ES-I3 (cell line): ENCODE results near the gene SPRR1A.
"Not testable (repeated sequence)": the region's sequence is repeated elsewhere in the genome, so short reads cannot be mapped to it uniquely, and the experiment has no call there.

Experiments used
- H3K36me3 ChIP-seq: 2 replicates; pipeline ENCODE4 v1.6.1; 2013; ENCODE audit warnings: mild to moderate bottlenecking, low read length, control low read depth, moderate library complexity; ENCODE audit not compliant: insufficient read depth
- H3K4me1 ChIP-seq: 2 replicates; pipeline ENCODE4 v1.6.1; 2013; ENCODE audit warnings: mild to moderate bottlenecking, control low read depth, low read length; ENCODE audit not compliant: insufficient read depth
- H3K9ac ChIP-seq: 2 replicates; pipeline ENCODE4 v1.6.1; 2013; ENCODE audit warnings: low read depth, mild to moderate bottlenecking, low read length, moderate library complexity
- H3K9me3 ChIP-seq: 2 replicates; pipeline ENCODE4 v1.6.1; 2013; ENCODE audit warnings: mild to moderate bottlenecking, low read length, moderate library complexity; ENCODE audit not compliant: control insufficient read depth, insufficient read depth

The SPRR1A gene

DNA sequence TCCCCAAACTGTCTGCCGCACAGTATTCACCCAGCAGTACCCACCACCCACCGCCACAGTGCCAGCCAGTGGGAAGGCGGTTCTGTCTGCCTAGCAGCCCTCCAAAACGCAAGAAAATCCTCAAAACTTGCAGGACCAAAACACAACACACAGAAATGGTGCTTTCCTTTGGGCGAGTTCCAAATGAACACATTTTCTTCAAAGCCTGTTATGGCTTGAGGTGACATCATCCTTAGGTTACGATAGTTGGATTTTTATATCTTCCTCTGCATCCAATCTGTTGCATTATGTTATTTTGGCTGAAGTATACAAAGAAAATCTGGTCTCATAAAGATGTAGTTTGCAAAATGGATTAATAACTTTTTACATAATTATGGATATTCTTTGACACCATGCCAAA is 9.3 kb downstream of the SPRR1A start:
- no peaks in the 10 kb centered on the region for H3K4me1 ChIP-seq
- H3K36me3 ChIP-seq, result no peaks in the 10 kb centered on the region
- no peak overlapping the region for H3K9ac ChIP-seq
- H3K9me3 ChIP-seq, result no peaks in the 10 kb centered on the region

DNA sequence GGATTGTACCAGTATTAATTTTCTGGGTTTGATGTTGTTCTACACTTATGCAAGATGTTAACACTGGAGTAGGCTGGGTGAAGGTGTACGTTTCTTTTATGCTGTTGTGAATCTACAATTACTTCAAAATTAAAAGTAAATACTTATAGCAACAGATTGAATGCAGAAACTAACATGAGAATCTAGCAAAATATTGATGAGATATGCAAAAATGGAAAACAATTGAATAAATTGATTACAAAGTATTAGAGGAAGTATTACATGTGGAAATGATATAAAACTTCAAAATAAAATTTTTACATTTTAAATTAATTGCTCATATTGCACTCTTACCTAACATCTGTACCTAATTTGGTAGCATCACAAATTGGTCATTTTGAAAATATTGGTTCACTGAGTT is 12.0 kb downstream of the SPRR1A start:
- Histone ChIP-seq H3K9ac (no peak overlapping the region), H3K9me3 (no peaks in the 10 kb centered on the region)

DNA sequence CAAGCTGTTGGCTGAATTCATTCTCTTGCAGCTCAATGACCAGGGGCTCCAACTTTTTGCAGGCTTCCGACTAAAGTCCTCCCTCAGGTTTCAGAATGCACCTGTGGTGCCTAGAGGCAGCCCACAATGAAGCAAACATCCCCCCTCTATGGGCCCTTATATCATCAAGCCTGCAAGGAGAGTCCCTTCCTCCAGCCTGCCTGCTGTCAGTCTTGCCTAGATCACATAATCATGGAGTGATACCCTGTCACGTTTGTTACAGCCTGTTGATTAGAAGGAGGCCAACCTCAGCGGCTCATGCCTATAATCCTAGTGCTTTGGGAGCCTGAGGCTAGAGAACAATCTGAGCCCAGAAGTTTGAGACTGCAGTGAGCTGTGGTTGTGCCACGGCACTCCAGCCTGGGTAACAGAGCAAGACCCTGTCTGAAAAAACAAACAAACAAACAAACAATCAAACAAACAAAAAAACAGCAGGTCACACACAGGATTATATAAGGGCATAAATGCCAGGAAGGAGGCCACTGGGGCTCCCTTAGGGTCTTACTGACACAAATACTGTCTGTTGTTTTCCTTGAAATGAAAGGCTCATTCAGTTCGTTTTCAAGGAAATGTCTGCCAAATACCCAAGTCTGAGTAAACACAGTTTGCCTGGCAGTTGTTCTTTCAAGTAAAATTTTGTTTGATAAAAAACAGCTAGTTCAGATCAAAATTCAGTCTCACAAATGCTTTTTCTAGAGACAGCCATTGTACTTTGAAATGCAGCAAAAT is 12.9 kb downstream of the SPRR1A start:
- H3K4me1 ChIP-seq, result no peaks in the 10 kb centered on the region
- no peak overlapping the region for H3K9ac ChIP-seq
- no peaks in the 10 kb centered on the region for H3K36me3 ChIP-seq
- no peaks in the 10 kb centered on the region for H3K9me3 ChIP-seq

More for the DNA sequence above, 12.0 kb downstream of the SPRR1A start:
- no peaks in the 10 kb centered on the region for H3K4me1 ChIP-seq
- no peaks in the 10 kb centered on the region for H3K36me3 ChIP-seq

DNA sequence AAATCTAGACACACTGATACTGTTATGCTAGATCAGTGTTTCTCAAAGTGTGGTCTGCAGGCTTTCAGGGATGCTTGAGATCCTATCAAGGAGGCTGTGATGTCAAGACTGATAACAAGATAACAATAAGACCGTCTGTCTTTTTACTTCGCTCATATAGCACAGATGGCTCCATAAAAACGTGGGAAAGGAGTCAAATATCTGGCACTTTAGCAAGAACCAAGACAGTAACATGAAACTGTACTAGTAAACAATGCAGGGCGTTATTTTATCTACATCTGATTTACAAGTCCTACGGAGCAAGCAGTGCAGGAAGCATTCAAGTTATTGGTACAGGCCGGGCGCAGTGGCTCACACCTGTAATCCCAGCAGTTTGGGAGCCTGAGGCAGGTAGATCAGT is 14.0 kb downstream of the SPRR1A start:
- no peaks in the 10 kb centered on the region for H3K36me3 ChIP-seq
- no peaks in the 10 kb centered on the region for H3K9me3 ChIP-seq
- no peaks in the 10 kb centered on the region for H3K4me1 ChIP-seq
- H3K9ac ChIP-seq, result no peak overlapping the region

DNA sequence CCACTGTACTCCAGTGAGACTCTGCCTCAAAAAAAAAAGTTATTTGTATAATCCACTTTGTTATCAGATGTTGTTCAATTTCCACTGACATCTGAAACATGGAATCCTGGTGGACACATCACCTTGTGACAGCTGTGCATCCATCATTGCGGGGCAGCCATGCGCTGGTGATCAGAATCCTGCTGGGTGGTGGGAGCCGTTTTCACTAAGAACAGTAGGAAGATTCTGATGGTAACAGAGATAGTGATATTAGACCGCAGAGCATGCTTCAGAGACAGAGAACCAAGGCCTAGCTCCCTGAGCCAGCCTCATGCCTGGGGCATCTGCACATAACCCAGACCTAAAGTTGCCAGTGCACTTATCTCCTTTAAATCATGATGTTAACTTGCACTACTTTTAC is 14.6 kb downstream of the SPRR1A start:
- no peaks in the 10 kb centered on the region for H3K9me3 ChIP-seq

DNA sequence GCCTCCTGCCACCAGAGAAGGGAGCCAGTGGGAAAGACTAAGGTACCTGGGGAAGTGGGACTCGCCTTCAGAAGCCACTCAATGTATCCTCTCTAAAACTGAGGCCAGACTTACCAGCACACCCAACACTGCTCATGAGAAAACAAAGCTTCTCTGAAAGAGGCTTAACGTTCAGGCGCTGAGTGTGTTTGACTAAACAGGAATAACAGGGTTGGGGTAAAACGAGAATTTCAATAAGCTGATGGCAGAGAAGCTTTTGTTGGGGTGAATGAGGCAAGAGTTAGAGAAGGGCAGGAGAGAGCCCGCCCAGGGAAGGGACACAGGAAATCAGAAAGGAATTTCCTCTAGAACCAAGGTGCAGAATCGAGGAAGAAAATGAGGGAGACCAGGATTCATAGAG is 15.9 kb downstream of the SPRR1A start:
- no peaks in the 10 kb centered on the region for H3K36me3 ChIP-seq
- H3K4me1 ChIP-seq, result no peaks in the 10 kb centered on the region
- no peak overlapping the region for H3K9ac ChIP-seq
- H3K9me3 ChIP-seq, result no peaks in the 10 kb centered on the region

More for the DNA sequence above, 14.6 kb downstream of the SPRR1A start:
- Histone ChIP-seq H3K4me1 (no peaks in the 10 kb centered on the region), H3K9ac (no peak overlapping the region), H3K36me3 (no peaks in the 10 kb centered on the region)

DNA sequence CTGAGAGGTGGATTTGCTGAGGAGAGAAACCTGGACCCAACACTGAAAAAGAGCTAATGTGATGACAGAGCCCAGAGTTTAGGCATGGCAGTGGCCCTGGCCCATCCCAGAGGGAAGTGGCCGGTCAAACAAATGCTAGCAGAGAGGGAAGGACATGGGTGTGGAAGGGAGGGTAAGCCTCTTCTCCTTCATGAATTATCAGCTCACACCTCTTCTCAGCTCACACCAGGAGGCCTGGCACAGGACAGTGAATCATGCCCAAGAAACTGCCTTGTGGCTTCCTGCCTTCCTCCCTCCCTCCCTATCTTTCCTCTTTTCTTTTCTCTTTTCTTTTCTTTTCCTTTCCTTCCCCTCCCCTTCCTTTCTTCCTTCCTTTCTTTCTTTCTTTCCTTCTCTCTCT is 16.4 kb downstream of the SPRR1A start:
- Histone ChIP-seq H3K36me3 (no peaks in the 10 kb centered on the region), H3K4me1 (no peaks in the 10 kb centered on the region), H3K9ac (no peak overlapping the region), H3K9me3 (no peaks in the 10 kb centered on the region)

DNA sequence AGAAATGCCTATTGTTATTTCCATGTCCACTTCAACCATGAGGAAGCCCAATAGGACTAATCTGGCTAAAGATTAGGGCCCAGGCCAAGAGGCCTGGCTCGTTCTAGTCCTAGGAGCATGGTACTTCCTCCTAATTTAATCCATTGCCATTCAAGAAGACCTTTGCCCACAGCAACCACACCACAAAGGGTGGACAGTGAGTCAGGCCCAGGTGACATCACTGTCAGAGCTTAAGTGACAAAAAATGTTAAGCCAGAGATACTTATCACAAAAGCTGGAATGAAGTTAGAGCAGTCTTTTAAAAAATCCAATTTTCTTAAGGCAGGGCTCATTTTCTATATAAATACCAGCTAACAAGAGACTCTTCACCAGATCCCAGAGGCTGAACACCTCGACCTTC is 17.5 kb downstream of the SPRR1A start, which contains the start of gene SPRR3:
SPRR3 (plus strand) TSS at position 368 of the 400 bp plus-strand sequence. CDS start 1,272 bp downstream, outside the sequence.
- H3K9me3 ChIP-seq, result no peaks in the 10 kb centered on the region
- no peaks in the 10 kb centered on the region for H3K4me1 ChIP-seq
- H3K9ac ChIP-seq, result no peak within 1 kb of the TSS
- no peaks in the 10 kb centered on the region for H3K36me3 ChIP-seq

DNA sequence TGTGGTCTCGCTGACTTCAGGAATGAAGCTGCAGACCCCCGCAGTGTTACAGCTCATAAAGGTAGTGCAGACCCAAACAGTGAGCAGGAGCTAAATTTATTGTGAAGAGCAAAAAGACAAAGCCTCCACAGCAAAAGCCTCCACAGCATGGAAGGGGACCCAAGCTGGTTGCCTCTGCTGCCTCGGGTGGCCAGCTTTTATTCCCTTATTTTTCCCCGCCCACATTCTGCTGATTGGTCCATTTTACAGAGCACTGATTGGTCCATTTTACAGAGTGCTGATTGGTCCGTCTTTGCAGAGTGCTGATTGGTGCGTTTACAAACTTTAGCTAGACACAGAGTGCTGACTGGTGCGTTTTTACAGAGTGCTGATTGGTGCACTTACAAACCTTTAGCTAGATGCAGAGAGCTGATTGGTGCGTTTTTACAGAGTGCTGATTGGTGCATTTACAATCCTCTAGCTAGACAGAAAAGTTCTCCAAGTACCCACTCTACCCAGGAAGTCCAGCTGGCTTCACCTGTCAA is 27.4 kb downstream of the SPRR1A start:
- H3K36me3 ChIP-seq, H3K9me3 ChIP-seq, H3K4me1 ChIP-seq, H3K9ac ChIP-seq: not testable (repeated sequence)

DNA sequence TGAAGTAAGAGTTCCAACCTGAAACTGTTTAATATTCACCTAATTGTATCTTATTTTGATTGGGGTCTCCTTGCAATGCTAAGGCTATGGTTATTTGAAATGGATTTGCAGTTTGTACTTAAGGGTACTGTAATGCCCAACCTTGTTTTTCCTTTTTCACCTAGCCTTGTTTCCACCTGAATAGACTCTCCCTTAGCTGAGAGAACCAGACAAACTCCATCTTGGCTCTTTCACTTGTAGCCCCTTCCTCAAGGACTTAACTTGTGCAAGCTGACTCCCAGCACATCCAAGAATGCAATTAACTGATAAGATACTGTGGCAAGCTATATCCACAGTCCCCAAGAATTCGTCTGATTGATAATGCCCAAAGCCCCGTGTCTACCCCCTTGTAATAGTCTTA is 37.9 kb downstream of the SPRR1A start:
- H3K36me3 ChIP-seq, H3K4me1 ChIP-seq, H3K9ac ChIP-seq, H3K9me3 ChIP-seq: not testable (repeated sequence)

DNA sequence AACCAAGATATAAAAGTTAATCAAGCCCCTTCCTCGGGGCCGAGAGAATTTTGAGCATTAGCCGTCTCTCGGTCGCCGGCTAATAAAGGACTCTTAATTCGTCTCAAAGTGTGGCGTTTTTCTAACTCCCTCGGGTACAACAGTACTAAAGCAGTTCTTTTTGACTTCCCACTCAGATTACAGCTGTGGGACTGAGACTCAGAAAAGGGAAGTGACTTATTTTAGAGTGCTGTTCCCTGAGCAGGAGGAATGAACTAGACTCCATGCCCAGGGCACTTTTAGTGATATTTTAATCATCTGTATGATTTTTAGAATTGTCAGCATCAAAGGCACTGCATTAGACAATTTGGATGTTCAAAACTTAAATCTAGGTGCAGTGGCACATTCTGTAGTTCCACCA is 38.5 kb downstream of the SPRR1A start:
- H3K9ac ChIP-seq, H3K4me1 ChIP-seq: not testable (repeated sequence)

DNA sequence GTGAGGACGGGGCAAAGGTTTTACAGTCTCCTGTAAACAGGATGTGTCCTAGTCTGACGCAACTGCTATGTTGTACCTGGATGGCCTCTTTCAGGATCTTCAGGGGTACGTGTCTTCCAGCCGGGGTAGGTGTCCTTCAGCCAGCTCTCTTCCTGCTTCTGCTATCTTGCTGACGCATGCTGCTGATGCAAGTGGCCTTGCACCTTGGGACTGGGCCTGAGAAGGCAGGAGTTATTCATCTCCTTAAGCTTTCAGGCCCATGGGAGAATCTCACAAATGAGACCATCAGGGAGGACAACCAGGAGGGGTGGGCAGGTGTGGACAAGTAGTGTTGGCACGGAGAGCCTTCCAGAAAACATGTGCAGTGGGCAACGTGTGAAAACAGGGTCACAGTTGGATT is 39.2 kb downstream of the SPRR1A start:
- Histone ChIP-seq H3K4me1 (no peaks in the 10 kb centered on the region; the same call in 1 of the 2 replicates), H3K9ac (no peak overlapping the region), H3K36me3 (no peaks in the 10 kb centered on the region)

More for the DNA sequence above, 38.5 kb downstream of the SPRR1A start:
- not testable (repeated sequence) for H3K9me3 ChIP-seq, H3K36me3 ChIP-seq

DNA sequence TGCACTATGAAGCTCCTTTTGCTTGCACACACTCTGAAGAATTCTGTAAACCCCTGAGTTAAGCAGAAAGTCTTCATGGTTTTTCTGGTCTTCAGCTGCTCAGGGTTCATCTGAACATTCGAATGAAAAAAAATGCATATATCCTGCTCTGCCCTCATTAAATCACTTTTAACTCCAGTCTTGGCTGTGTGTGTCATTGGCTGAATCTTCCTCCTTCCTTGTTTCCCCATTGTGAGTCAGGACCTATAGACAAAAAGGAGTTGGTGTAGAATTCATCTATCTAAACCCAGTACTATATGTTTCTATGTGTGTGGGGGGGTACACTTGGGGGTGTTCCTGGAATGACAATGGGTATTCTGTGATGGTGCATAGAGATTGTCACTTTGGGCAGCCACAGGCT is 40.5 kb downstream of the SPRR1A start:
- H3K4me1 ChIP-seq, result no peaks in the 10 kb centered on the region; the same call in 1 of the 2 replicates
- no peaks in the 10 kb centered on the region for H3K9me3 ChIP-seq
- H3K36me3 ChIP-seq, result no peaks in the 10 kb centered on the region
- no peak overlapping the region for H3K9ac ChIP-seq

More for the DNA sequence above, 39.2 kb downstream of the SPRR1A start:
- no peaks in the 10 kb centered on the region for H3K9me3 ChIP-seq

DNA sequence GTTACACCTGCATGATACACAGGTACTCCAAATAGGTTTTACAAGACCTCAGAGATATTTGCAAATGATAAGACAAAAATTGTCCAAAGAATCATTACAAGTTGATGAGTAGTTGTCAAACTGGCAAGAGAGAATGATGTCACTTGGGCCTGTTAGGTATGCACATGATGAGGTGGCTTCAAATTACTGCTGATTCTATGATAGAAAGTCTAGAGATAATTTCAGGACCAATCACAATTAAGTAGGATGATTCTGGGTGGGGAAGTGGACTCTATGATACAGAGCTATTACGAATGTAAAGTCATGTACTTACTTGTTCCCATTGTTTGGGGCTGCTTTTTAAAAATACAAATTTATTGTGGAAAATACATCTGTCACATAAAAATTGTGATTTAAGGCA is 41.9 kb downstream of the SPRR1A start:
- no peaks in the 10 kb centered on the region for H3K36me3 ChIP-seq
- H3K9ac ChIP-seq, result no peak overlapping the region
- H3K4me1 ChIP-seq, result no peaks in the 10 kb centered on the region; the same call in 1 of the 2 replicates
- no peaks in the 10 kb centered on the region for H3K9me3 ChIP-seq

DNA sequence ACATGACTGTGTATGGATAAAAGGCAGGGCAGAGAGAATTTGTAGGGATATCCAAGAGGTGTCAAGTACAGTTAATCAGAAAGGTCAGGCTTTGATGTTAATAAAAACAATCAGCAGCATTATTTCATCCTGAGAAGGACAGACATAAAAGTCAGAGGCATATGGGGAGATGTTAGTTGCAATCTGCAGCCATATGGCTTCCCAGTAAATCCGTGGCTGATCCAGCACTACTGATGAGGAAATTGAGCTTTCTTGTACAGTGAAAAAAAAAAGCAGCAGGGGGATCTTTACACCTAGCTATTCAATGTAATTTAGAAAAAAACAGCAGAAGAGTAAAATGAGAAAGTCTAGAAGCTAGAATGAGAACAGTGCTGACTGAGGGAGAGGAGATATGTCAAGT is 44.9 kb downstream of the SPRR1A start:
- H3K4me1 ChIP-seq, result no peaks in the 10 kb centered on the region; the same call in 1 of the 2 replicates
- no peaks in the 10 kb centered on the region for H3K9me3 ChIP-seq
- no peak overlapping the region for H3K9ac ChIP-seq
- no peaks in the 10 kb centered on the region for H3K36me3 ChIP-seq
